Dermis microvascular lymphatic vessel endothelial cell (primary cell): ENCODE results near the gene JAG1. TPM values are rescaled to one million over a fixed set of nuclear protein-coding genes. Genes with fewer than 3 reads are reported as not detected.

Experiments
- DNase-seq, 2 donors: peaks; one replicate each; pipeline versions ENCODE4 v3.0.0 to v3.0.0-alpha.2; 2010; ENCODE audit warnings: low read depth in 2 of 2
- total RNA-seq: library from RNA; depleted of rRNA; stranded (reverse); fragments of >200 nt; gene quantifications from 2 replicates; pipeline ENCODE4 v1.2.1, GENCODE V29; 2014

The JAG1 gene
- total RNA-seq, 1 donor from 2014 or later, result 104 TPM

DNA sequence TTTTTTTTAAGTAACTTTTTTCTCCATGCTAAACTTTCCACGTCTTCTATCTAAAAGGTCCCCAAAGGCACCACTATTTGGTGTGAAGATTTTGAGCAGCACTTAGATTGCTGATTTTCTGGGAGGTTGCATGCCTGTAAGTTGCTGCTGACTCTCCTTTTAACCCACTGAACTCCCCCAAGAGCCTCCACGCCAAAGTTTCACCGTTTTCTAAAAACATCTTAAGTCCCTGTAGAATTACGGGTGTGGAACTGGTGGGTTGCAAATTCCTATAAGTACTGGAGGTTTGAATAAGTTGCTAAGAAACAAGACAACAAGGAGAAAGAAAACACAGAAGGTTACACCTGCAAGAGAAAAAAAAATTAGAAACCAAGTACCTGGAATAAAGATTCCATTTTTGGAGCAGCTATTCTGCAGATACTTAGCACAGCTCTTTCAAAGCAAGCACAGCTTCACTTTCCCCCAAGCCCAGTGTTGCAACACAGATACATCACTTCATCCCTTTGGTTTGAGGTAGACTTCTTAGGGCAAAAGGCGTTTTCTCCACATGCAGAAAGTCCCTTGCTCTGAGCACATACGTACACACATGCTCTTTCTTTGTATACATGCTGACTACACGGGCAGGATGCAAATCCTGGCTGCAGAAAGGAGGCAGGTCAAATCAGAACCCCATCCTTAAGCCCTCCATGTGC lies 5.0 kb downstream of the JAG1 start:
- no peak for DNase-seq

DNA sequence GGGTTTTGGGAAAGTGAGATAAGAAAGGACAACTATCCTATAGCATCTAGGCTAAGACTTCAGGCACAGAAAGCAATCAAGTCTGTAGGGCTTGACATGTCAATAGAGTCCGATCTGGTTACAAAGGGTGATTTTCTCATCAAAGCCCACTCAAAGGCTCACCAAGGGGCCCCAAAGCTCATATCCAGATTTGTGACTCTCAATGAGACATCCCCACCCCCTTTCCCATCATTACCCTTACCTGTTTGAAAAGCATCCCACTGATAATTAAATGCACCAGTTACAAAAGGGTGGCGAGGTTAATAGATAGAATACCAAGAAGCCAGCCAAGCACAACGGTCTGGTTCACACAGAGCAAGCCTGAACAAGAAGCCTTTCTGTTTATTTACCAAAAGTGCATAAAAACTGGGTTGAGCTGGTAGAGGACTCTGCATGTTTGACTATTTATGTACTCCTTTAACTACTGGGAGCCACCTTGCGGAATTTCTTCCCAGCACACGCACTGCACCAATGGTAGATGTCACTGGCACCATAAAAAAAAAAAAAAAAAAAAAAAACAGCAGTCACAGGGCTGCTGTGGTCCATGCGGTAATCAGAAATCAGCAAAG lies 6.1 kb downstream of the JAG1 start:
- DNase-seq, result no peak

DNA sequence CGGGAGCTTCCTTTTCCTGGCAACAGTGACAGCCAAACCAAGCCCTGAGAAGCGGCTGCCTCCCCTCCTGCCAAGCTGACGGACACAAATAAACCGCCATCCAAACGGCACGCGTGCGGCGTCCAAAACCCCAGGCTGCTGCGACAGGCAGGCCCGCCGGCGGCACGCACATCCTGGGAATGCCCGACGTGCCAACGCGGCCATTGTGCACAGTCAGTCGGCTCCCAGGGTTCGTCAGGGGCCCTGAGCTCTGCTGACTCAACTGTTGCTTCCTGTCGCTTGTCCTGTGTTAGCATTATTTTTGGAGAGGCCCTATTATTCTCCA lies 6.8 kb downstream of the JAG1 start:
- peak; percentile 81 to 96 for DNase-seq

DNA sequence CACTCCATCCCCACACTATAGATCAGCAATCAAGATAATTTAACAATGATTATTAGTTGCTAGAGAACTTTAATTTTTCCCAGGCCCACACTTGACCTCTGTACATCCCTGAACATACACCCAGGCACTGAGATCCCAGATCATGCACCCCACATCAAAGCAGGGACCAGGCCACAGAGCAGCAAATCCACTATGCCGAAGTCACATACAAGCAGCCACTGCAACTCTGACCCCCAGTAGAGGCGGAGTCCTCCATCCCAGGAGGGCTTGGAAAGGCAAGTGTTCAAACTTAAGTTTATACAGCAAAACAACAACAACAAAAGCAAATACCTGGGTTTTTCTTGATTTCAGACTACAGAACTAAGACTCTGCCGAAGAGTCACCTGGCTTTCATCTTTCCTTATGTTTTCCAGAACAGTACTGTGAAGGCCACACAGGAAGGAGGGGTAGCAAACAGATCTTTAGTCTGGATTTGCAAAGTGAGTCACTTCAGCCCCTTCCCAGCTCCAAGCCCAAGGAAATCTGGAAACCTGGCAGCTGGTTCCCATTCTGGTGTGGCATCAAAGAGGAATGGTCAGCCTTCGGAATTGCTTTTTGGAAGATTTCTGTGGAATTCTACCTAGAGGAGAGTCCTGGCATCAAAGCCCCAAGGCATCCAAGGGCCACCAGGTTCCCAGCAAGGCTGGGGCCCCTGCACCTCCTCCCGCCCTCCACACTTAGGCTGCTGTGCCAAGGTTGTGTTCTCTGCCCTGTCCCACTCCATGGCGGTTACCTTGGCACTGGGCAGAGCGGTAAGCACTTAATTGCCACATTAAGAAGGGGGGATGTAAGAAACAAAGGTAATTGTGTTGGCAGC lies 7.3 kb downstream of the JAG1 start:
- DNase-seq, result peak in 1 of 2 donors; percentile 50

DNA sequence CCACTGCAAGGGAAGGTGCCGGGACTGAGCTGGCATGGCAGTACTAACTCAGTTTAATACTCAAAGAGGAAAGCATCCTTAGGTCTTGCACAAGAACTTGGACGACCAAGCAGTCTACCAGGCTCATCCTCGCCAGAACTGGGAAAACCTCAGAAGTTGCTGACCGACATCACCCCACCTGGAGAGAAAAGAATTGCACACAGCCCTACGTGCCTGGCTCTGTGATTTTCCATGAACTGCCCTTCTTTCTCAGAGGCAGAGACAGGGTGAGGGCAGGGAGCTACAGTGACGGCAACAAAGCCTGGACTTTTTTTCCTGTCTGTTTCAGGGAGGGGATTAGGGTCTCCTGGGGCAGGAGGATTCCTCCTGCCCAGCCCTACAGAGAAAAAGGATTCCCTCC lies 8.0 kb downstream of the JAG1 start:
- no peak for DNase-seq

DNA sequence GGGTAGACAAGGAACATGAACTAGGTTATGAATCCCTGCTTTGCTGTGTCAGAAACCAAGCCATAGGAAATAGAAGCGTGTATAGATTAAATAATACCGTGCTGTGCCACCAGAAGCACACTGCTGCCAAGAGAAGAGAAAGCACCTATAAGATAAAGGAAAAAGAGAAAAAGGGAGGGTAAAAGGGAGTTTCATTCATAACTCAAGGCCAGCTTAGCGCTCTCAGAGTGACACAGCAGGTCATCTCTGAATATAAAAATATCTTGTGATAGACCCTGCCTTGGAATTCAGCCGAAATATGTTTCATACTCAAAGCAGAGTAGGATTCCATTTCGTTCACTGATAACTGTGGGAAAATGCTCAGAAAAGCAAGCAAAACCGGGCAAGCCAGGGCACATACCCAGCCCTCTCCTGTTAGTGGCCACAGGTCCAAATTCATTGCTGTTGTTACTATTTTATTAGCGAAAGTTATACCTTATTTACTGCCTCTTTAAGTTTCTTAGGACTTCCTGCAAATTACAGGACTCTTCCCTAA lies 8.7 kb downstream of the JAG1 start:
- peak in 1 of 2 donors; percentile 35 for DNase-seq

DNA sequence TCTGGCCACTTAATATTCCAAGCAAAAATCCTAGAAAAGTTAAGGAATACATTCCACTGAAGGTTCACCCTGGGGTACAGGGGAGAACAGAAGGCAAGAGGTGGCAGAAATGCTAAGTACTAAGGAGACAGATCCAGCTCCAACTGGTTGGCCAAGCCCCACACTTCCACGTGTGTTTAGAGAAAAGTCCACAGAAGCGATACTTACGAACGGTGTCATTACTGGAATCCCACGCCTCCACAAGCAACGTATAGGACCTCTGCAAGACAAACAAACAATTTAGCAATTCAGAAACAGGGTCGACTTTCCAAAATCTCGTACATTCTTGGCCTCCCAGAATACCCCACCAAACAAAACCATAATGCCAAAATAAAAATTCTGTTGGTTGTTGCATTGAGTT lies 10.0 kb downstream of the JAG1 start:
- DNase-seq, result no peak

DNA sequence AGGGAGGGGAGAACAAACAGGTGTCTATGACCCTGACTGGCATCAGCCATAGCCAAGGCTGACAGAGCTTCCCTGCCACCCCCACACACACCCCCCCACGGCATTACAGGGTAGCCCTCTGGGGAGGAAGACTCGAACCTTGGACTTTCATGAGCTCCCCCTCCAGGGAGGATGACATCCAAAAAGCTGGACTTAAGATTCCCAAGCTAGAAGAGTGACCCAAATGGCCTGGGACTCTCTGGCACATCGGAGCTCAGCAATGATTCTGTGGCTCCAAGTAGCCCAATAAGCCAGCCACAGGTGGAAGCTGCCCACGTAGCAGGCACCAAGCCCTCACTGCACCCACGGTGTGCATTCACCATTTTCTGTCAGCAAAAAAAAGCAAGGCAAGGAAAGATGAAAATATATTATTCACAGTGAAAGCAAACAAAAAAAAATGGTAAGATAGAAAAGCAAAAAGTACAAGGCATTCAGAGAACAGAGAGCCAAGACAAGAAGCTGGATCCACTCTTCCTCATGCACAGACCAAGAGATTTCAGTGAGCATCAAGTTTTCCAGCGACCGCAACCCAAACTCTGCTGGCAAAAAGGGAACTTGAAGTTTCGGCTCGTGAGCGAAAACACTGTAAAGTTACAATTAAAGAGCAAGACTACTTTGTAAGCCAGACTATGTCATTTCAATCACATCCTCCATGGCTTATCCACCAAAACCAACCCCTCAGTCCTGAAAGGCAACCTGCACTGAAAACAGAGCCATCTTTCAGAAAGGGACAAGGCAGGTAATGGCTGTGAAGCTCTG lies 10.9 kb downstream of the JAG1 start:
- DNase-seq, result no peak

DNA sequence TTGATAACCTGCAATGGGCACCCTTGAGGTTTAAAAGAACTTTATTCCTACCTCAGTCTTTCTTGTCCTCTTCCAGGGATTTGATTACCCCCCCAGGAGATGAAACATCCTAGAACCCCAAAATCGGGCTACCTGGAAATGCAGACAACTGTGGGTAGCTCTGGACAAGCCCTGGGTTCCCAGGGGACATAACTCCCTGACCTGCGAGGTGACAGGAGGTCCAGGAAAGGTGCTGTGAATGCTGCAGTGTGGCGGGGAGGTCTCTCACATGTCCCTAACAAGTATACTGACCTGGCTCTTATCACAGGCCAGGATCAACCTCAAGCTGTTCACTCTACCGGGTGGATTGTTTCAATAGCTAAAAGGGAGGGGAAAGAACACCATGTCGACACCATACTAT lies 11.6 kb downstream of the JAG1 start:
- no peak for DNase-seq

DNA sequence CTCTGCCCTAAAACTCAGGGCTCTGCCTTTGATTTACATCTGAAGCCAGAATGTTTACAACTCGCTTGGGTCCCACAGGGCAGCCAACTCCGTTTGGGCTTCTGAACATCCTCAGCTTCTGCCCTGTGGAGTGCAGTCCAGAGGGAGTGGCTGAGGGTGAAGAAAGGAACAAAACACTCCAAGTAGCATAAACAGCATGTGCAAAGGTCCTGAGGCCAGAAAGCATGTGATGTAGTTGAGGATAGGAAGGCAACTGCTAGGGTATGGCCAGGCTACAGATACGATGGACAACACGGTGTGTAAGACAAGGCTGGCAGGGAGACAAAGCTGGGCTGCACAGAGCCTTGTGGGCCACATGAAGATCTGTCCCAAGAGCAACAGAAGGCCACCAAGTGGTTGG lies 12.5 kb downstream of the JAG1 start:
- DNase-seq, result no peak

DNA sequence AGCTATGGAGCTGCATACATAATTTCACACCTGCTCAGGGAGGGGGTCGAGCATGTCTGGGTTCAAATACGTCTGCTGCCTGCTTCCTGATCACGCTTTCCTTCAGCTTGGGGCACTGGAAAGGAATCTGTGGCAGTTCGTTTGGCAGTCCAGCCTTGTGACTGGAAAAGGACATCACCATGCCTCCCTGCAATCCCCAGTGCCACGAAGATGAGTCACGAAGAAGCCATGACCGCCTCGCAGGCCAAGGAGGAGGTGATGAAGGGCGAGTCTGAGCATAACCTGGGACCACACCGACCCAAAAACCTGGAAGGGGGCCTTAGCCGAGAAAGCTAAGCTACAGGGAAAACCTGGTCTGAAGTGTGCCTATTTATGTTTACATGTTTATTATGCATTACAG lies 13.1 kb downstream of the JAG1 start:
- DNase-seq, result no peak

DNA sequence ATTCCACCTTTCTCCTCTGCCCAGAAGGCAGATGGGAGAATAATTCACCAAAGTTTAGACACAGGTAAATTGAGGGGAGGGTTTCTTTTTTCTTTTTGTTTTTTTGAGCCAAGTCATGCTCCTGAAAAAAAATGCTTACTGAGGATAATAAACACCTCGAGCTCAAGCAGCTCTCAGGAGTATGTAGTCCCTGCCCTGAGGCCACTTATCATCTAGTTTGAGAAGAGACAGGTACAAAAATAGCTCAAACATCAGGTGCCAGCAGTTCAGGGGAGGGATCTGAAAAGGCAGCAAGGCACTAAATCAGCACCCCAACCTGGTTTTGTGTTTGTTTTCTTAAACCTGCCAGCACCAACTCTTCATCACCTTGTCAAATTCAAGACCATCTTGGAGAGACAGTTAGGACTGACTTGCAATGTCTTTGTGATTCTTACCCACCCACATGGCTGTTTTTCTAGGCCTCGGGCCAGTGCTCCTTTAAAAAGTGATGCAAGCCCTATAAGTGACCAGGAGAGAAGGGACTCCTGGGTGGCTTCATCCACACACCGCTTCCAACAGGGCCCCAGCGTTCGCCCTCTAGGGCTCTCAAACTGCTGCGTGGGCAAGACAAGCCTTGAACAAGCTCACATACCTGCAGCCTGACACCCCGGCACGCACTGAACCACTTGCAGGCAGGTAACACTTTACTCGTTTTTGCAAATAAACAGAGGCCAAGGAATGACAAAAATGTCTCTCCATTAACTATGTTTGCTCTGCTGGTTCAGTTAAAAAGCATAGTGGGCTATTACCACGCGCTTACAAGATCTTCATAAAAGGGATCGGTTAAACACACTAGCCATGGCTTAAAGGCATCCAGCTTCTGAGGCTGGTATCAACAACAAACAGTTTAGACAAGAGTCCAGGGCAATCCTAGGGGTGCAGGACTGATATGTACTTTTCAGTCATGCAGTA lies 13.9 kb downstream of the JAG1 start:
- no peak for DNase-seq

DNA sequence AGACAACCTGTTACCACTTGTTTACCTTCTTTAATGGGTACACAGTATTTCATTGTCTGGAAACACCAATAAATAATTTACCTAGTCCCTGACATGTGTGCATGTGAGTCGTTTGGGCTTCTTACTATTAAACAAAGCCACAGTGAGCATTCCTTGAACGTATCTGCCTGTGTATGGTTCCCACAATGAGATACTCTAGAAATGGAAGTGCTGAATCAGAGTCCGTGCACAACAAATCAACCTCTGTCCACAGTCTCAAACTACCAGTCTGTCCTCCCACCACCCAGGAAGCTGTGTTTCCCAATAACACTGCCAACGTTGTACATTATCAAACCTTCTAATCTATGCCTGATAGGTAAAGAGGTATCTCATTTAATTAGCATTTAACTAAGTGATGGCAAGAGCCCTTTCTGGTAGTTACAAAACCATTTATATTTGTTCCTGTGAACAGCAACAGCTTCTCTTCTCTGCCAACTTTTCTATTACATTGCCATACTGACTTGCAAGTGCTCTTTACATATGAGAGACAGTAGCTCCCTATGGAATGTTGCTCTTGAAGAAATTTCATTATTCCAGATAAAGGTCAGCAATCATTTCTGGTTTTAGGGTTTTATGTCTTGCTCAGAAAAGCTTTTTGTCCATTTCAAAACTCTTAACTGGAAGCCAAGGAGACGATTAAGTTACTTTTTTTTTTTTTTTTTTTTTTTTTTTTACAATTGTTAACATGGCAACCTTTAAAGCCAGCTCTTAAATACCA lies 14.7 kb downstream of the JAG1 start:
- DNase-seq, result no peak

DNA sequence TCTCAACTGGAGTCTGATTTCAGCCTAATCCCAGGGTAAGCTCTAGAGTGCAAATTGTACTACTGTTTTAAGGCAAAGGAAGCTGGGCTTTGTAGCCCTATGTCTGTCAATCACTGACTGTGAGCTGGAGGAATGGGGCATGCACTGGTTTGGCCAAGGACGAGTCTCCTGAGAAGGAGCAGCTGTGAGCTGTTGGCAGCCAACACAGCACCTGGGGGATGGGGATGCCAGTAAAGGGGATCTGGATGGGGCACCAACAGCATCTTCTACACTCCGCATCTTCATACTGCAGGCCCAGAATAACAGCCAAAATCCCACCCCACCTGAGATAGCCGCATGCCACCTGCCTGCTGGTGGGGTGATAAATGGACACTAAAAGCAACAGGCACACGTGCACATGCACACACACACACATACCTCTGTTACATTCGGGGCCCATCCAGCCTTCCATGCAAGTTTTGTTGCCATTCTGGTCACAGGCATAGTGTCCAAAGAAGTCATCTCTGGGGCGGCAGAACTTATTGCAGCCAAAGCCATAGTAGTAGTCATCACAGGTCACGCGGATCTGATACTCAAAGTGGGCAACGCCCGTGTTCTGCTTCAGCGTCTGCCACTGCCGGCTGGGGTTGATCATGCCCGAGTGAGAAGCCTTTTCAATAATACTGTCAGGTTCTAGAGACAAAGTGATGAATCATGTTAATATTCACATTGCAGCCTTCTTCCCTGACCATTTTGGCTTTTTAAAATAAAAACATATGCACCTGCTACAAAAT lies 15.6 kb downstream of the JAG1 start:
- no peak for DNase-seq

DNA sequence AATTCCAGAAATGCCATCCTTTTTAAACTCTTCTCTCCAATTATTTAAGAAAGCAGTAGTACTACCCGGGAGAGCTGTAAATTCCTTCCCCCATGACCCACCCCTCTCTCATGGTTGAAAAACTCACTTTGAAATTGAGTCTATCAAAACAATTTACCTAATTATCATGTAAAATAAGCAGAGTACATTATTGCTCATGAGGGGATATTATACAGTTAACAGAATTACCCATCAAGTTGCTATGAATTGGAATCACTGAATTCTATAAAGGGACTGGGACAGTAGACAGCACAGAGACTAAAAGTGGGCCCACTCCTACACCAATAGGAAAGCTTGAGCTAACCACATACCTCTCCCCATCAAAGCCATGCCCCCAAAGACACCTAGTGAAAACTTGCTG lies 16.3 kb downstream of the JAG1 start:
- DNase-seq, result no peak

DNA sequence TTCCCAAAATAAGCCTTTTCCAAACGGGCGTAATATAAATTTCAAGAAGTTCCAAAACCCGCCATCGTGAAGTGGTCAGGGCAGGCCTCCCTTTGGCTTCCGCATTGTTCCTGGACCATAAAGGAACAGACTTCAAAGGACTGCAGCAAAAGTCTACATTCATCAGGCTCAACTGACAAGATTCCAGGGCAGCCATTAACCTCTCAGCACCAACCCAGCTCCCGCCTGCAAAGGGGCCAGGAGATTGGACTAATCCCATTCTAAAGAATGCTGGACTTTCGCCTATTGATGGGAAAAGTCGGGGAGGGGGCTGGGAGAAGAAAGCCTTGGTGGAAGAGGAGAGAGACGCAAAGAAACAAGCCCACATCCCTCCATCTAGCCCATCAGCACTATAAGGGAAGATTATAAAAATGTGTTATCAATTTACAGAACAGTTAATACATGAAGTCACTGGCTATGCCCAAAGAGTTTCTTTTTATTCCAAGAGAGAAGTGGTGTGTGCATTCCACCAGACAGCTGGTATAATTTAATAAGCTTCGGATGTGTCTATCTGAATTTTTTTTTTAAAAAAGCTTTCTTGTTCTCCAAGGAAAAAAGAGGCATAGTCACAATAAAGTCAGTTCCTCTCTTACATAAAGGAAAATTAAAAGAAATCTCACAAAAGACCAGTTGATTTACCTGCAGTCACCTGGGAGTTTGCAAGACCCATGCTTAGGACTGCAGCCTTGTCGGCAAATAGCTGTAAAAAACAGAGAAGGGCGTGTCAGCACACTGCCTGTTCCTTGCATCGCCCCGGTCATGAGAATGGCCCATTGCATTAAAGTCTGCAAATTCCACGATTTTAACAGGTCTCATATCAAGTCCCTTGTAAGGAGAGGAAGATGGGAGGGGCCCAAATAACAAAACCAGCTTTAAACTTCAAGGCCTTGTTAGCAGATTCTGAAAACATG lies 17.8 kb downstream of the JAG1 start:
- DNase-seq, result no peak

DNA sequence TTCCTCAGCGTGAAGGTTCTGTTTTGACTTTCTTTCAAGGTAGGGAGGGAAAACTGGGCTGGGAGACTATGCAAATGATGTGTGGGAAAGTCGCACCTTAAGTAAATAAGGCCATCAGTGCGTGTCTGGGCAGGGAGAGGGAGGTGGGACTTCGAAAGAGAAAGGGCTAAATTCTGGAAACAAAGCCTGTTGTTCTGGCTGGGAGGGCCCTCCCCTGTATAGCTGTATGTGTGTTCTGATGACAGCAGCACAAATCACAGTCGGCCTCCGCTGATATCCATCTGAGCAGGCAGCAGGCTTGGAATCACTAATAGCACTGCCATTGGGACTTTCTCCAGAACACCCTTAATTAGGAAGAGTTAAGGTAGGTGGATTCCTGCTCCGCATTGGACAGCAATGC lies 19.2 kb downstream of the JAG1 start:
- peak in 1 of 2 donors; percentile 50 for DNase-seq

DNA sequence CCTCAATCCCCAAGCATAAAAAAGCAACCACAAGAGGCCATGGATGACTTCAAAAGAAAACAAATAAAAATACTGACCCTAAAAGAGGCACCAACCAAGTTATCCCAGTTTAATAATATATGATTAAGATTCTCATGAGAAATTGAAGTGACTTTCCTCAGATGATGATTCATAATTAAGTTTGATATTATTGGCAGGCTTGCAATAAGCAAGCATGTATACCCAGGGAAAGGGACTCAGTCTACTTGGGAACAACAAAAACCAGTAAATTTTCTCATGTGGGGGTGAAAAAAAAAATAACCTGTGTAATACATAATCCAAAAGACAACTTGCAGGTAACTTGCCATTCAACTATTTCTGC lies 19.6 kb downstream of the JAG1 start:
- DNase-seq, result peak in 1 of 2 donors; percentile 42
